GM12801 (cell line): ENCODE data around the gene DCP1A.

Experiments
- CTCF ChIP-seq: IDR thresholded peaks from one replicate; pipeline ENCODE4 v1.5.1; 2011; ENCODE audit warnings: control low read depth; ENCODE audit not compliant: insufficient read length; ENCODE audit errors: extremely low read depth

The DCP1A gene

GRCh38 chr3:53318522-53318921 lies 28.8 kb downstream of the DCP1A start:
- TF ChIP-seq CTCF = no peak

- TF ChIP-seq CTCF = no peak
Observed at GRCh38 chr3:53312832-53313231, 34.5 kb downstream of the DCP1A start.

DNA sequence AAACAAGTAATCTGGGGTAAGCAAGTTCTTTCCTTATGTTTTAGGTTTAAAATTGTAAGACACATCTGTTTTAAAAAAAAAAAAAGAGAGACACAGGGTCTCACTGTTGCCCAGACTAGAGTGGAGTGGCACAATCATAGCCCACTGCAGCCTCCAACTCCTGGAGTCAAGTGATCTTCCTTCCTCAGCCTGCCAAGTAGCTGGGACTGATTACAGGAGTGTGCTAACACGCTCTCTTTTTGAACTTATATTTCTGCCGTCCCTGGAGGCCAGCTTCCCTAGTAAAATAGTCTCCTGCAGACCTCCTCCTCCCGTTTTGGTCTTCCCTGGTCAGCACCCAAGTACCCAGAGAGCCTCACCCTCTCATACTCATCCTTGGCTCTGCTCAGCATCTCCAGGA lies 35.5 kb downstream of the DCP1A start:
- no peak for TF ChIP-seq CTCF

- TF ChIP-seq CTCF = no peak
Observed at GRCh38 chr3:53303957-53304356, 43.4 kb downstream of the DCP1A start.

GRCh38 chr3:53303549-53303948 lies 43.8 kb downstream of the DCP1A start:
- TF ChIP-seq CTCF = no peak

- no peak for TF ChIP-seq CTCF
Observed at GRCh38 chr3:53300826-53301225, 46.5 kb downstream of the DCP1A start.

DNA sequence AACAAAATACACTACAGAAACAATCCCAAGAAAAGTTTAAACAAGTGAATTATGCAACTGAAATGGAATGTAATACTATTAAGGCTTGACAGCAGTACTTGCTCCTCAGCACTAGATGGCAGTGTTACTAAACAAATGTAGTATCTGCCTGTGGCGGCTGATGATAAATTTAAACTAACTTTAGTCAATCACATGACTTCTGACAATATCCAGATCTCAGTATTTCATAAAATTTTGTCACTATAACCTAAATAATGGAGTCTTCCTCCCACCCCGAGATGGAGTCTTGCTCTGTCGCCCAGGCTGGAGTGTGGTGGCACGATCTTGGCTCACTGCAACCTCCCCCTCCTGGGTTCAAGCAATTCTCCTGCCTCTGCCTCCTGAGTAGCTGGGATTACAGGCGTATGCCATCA lies 47.7 kb downstream of the DCP1A start:
- TF ChIP-seq CTCF = peak; percentile 32

DNA sequence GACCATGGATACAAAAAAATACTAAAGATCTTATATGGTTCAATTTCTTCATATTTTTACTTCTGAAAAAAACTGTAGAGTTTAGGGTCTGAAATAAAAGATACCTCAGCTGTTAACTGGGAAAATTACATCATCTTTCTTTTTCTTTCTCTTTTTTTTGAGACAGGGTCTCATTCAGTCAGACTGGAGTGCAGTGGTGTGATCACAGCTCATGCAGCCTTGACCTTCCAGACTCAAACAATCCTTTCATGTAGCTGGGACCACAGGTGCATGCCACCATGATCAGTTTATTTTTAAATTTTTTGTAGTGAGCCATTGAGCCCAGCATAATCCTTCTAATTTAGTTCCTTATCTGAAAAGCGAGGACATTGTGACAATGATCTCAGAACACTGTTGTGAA lies 51.9 kb downstream of the DCP1A start:
- TF ChIP-seq CTCF = no peak
